ENCODE data around the gene KLHL36.
"Not testable (repeated sequence)": the region's sequence is repeated elsewhere in the genome, so short reads cannot be mapped to it uniquely, and the experiment has no call there.

Gene KLHL36

DNA sequence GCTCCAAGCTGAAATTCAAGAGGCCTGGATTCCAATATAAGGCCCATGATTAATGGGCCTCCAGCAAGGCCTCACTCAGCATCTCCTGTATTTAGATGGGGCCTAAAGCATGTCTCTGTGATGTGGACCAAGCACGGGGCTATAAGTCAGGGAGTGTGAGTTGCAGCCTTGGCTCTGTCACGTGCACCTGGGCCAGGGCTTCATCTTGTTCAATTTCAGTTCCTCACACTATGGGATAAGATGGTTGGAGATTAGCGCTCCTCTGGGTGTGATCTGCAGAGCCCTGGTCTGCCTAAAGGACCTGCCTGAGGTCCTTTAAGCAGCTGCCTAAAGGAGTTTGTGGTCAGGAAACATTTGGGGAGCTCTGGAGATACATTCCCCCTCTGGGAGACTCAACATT lies 25.2 kb downstream of the KLHL36 start:
- no peak for DNase-seq

DNA sequence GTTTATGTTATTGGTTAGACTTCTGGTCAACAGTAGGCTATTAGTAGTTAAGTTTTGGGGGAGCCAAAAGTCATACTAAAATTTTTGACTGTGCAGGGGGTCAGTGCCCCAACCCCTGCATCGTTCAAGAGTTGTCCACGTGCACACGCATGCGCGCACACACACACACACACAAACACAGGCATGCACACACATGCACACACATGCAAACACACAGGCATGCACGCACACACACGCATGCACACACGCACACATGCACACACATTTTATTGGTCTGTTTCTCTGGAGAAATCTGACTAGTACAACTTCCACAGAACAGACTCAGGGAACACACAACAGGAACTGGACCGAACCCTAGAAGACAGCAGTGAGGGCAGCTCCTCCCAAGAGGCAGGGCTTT lies 27.1 kb downstream of the KLHL36 start:
- no peak for DNase-seq

DNA sequence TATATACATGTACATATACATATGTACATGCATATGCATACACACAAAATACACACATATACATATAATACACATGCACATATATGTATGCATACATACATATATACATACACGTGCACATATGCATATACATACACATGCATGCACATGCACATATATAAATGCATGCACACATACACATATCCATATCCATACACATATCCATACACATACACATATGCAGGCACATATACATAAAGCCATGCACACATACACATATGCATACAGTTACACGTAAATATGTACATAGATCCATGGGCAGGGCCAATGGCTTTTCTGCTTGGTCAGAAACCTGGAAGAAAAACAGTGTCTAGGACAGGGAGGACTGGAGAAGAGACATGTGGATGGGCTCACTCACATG lies 27.6 kb downstream of the KLHL36 start:
- no peak for DNase-seq

DNA sequence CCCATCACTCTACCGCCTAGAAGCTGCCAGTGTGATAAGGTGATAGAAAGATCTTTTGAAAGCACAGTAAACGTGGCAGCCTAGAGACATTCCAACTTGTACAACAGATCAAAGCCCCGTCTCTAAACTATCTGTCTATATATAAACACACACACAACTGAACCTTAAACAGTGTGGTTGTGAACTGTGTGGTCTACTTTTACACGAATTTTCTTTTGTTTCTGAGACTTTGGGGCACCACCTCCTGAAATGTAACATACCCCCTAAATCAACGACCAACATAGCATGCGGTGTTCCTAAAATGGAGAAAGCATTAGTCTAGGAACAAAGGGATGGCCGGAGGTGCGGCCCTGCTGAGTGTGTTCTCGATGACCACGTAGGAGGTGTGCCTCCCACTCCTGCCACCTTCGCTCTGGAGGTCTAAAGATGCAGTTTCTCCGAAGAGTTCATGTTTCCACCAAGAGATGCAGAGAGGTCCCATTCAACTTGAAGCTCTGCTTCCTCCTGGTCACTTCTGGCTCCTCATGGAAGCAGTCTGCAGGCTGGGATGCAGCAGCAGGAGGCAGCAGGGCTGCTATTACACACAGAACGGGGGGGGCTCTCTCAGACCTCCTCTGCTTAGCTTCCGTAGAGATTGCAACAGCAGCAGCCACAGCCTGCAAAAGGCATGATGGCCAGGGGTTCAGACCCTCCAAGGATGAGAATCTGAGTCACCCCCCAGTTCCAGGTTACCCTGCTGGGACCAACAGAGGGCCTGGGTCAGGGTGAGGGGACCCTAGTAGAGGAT lies 28.9 kb downstream of the KLHL36 start:
- DNase-seq = no peak

DNA sequence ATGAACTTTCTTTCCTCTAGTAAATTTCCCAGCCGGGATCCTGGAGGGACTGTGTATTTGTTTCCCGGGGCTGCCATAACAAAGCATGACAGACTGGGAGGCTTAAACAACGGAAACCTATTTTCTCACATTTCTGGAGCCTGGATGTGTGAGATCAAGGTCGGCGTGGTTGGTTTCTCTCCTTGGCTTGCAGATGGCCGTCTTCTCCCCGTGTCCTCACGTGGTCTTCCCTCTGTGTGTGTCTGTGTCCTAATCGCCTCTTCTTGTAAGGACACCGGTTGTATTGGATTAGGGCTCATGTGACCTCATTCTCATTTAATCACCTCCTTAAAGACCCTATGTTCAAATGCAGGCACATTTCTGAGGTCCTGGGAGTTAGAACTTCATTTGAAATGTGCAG lies 29.5 kb downstream of the KLHL36 start:
- no peak for DNase-seq

DNA sequence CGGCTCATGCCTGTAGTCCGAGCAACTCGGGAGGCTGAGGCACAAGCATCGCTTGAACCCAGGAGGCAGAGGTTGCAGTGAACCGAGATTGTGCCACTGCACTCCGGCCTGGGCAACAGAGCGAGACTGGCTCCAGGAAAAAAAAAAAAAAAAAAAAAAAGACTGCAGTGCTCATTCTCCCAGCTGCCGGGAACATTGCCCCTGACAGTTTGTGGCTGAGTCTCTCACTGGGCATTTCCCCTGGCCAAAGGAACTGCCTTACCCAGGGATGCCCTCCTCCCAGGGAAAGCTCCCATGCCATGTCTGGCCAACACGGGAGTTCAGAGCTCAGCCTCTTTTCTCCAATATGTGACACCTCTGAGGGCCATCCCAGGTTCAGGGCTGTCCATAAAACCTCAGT lies 30.2 kb downstream of the KLHL36 start:
- no peak for DNase-seq

DNA sequence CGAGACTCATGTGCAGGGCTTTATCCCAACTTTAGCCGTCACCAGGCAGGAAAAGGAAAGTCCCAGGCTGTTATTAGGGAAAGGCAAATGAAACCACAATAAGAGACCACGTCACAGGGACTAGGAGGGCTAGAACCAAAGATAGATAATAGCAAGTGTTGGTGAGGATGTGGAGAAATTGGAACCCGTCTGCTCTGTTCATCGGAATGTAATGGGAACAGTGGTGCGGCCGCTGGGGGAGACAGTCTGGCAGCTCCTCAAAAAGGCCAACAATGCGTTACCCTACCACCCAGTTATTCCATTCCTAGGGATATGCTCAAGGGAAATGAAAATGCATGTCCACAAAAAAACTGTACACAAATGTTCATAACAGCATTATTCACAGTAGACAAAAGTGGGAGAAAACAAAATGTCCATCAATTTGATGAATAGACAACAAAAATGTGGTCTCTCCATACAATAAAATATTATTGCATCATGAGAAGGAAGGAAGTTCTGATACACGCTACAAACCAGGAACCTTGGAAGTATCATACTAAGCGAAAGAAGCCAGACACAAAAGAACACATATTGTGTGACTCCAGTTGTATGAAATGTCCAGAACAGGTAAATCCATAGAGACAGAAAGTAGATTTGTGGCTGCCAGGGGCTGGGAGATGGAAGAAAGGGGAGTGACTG lies 32.0 kb downstream of the KLHL36 start:
- no peak for DNase-seq

DNA sequence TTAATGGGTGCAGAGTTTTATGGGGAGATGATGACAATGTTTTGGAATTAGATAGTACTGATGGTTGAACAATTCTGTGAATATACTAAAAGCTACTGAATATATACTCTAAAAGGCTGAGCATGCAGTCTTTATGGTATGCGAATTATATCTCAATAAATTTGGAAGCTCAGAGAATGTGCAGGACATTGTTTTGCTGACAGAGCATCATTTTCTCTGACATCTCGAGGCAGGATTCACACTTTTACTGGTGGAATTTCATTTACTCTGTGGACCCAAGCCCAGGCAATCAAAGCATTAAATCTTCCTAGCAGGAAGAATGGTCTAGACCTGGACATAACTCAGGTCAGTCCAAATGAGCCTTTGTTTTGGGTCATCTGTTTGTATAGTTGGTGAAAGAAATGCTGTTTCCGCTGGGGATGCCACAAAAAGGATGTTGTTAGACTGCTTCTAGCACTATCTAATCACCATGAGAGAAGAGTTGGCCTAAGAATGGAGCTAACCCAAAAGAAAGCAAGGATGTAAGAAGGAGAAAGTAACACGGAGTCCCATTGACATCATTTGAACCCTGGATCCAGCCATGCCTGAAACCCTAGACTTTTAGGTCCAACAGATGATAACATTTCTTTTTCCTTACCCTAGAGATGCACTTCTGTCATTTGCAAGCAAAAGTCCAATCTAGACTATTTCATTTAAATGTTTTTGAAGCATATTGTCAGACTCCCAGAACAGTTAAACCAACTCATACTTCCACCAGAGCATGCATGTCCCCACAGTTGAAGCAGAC lies 32.7 kb downstream of the KLHL36 start:
- no peak for DNase-seq

DNA sequence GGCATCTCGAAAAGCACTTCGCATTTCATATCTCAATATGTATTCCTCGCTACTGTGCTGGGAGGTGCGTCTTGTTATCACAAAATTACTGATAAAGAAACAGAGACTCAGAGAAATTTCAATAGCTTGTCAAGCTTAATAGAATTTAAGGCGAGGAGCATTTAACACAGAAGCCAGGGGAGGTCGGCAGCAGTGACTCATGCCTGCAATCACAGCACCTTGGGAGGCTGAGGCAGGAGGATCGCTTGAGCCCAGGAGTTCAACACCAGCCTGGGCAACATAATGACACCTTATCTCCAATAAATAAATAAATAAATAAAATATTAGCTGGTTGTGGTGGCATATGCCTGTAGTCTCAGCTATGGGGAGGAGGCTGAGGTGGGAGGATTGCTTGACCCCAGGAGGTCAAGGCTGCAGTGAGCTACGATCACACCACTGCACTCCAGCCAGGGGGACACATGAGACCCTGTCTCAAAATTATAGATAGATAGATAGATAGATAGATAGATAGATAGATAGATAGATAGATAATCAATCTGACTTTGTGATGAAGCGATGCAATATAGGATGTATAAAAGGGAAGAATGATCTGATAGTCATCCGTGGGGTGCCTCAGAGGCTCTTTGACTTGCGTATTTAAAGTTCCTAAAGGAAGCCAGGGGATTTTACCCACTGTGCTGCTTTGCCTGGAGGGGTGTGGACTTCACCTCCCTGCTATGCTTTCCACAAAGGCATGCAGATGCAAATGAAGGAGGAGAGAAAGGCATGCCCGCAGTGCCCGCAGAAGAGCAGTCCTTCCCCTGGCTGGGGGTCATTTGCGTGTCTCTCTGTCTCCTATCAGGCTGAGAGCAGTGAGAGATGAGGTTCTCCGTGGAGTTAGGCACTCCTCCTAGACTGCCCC lies 35.6 kb downstream of the KLHL36 start:
- DNase-seq = no peak

DNA sequence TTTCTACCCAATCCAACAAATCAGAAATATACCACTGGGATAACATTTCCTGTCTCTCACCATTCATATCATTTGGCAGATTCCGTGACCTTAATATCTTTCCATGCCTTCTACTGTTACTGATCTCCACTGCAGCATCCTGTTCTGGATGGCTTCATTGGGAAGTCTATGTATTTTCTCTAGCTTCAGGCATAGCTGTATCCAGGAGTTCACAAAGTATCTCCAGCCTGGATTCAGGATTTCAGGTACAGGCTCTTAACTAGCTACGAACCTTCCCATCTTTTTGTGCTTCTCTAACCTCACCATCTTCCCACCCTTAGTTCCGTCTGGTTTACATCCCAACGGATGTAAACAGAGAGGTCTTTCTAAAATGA lies 36.3 kb downstream of the KLHL36 start:
- no peak for DNase-seq

DNA sequence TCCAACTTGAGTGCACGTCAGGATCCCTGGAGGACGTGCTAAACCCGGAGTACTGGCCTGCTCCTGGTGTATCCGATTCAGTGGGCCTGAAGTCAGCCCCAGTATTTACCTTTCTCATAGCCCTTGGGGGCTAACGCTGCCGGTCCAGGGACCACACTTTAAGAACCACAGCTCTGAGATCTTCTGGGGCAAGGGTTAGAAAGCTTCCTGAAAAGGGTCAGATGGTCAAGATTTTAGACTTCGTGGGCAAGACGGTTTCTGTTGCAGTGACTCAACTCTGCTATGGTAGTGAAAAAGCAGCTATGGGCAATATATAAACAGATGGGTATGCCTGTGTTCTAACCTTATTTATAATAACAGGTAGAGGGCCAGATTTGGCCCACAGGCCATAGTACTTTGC lies 36.9 kb downstream of the KLHL36 start:
- no peak for DNase-seq

DNA sequence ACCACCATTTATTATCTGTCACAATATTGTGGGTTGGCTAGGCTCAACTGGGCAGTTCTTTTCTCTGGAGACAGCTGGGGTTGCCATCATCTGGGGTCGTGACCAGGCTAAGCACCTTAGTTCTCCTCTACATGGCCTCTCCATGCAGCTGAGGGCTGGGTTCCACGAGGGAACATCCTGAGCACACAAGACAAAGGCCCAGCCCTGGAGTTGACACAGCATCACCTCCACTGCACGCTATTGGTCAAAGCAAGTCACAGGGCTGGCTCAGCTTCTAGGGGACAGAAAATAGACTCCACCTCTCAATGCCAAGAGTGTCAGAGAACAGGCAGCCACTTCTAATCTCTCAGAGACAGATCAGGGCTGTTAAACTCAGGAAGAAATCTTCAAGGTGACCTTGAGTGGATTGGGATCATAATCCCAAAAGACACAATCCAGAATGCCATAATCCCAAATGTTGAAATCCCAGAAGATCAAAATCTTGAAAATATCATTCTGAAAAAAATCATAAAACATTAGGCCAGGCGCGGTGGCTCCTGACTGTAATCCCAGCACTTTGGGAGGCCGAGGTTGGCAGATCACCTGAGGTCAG lies 38.5 kb downstream of the KLHL36 start:
- DNase-seq = no peak

DNA sequence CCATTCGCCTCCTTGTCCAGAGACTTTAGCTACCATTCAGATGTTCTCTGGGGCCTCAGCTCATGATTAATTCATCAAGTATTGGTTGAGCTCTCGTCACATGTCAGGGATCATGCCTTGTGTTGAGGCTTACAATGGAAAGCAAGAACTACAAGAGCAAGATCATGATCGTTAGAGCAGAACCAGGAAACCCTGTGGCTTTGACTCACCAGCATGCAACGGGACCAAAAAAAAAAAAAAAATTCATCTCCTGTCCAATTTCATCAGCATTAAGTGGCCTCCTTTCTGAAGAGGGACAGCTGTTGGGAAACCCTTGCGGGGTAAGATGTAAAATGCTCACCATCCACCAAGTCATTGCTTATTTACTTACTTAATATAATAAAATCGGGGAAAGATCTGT lies 39.4 kb downstream of the KLHL36 start:
- no peak for DNase-seq

DNA sequence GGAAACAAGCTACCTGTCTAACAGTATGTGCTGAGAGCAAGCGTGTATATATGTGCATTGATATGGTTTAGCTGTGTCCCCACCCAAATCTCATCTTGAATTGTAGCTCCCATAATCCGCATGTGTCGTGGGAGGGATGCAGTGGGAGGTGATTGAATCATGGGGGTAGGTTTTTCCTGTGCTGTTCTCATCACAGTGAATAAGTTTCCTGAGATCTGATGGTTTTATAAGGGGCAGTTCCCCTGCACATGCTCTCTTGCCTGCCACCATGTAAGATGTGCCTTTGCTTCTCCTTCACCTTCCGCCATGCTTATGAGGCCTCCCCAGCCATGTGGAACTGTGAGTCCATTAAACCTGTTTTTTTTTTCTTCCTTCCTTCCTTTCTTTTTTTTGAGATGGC lies 39.9 kb downstream of the KLHL36 start:
- DNase-seq = not testable (repeated sequence)

DNA sequence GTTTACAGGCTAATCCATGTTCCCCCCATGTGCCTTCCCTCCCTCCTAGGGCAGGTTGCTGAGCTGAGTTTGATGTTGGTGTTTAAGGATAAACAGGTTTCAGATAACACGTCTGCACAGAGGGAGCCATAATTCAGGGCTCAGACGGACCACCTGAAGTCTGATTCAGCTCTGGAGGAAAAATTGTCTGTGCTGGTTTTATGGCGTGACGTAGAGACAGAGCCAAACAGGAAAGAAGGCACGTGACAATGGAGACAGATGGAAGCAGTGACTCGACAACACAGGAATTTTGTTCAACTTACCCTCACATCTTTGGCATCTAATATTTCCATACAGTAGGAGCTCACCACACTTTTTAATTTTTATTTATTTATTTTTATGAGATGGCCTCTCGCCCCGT lies 40.8 kb downstream of the KLHL36 start:
- DNase-seq = no peak

DNA sequence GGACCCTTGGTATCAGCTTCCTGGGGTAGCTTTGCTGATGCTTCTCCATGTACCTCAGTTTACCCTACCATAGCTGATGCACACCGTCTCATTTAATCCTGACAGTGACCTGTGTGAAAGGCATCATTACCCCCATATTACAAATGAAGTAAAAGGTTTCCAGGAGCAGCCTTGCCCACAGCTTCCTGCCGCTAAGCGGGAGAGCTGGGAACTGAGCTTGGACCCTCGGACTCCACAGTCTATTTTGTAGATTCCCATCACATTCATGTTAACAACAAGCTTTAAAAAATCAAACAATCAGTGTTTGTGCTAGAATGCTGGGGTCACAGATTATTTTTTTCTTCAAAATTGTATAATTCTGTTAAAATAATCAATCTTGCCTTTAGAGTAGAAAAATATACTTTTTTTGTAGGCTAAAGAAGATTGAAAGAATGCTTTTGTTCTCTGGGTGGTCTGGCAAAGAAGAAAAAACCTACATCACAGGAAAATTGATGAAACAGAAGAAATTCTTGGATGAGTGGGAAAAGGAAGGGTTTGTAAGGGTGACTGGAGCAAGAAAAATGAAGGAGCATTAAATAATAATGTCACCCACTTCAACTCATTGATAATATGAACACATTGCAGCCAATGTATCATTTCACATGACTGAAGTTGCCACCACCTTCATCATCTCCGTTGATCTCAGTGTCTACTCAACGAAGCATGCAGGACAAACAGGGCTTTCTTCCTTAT lies 41.9 kb downstream of the KLHL36 start:
- DNase-seq = no peak

DNA sequence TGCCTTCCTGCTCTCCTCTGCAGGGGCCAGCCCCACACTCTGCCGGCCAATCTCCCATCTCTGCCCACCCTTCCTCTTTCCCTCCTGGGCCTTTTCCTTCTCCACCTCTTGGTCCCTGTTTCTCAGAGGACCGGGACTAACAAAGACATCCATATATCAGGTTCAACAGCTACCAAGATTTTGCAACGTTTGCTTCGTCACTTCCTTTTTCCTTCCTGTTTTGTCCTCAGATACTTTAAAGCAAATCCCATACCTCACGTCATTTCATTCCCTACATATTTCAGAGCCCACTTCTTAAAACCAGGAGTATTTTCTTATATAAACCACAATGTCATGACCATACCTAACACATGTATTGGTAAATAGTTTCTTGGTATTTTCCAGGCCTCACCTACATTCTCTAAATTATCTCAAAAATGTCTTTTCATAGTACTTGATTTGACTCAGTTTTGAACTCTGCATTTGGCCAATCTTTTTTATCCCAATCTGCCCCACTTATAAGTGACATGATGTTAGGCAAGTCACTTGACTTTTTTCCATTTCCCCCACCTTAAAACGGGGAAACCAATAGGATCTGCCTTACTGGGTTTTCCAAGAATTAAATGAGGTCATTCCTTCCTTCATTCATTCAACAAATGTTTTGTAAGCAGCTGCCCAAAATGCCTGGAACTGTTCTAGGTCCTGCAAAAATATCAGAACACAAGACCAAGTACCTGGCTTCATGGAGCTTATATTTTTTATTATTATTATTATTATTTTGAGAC lies 44.3 kb downstream of the KLHL36 start:
- DNase-seq = no peak

DNA sequence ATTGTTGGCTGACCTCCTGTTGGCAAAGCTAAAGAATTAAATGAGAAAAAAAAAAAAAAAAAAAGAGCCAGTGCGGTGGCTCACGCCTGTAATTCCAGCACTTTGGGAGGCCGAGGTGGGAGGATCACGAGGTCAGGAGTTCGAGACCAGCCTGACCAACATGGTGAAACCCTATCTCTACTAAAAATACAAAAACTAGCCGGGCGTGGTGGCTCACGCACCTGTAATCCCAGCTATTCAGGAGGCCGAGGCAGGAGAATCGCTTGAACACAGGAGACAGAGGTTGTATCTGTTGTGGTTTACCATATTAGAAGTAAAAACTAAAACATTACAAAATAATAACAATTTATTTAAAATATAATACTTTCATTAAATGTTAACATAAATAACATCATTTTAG lies 45.6 kb downstream of the KLHL36 start:
- DNase-seq = not testable (repeated sequence)

DNA sequence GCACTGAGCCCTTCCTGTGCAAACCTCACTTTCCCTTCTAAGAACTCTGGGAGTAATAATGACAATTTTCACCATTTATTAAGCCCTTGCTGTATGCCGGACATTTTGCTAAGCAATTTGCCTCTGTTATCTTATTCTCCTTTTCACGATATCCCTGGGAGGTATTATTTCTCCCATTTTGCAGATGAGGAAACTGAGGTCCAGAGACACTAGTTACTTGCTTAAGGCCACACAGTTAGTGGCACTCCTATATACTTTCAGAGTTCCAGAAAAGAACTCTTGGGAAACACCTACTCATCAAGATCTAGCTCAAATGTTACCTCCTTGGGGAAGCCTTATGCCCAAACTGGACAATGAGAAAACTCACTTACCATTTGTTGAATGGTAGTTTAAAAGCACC lies 46.7 kb downstream of the KLHL36 start:
- no peak for DNase-seq

DNA sequence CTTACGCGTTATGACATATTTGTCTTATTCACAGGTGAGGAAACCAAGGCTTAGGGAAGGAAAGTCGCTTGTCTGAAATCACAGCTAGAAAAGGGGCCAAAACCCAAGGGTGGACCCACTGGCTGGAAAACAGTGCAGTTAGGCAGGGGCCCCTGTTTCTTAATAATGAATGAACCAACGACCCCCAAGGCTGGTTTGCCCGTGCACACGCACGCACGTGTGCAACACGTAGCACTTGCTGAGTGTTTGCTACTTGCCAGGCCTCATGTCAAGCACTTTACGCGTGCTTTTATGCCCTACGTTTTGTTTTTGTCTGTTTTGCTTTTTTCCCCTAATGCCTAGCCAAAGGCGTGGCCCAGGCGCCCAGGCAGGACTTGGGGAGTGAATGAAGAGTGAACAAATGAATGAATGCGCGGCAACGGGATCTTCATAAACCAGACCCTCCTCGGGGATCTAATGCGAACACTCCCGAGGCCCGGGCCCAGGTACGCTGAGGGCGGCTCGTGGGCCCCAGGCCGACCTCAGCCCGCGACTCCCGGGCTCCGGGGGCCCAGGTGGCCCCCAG lies 50.9 kb downstream of the KLHL36 start:
- no peak for DNase-seq

Data from NCI-H510A (cell line).